ENCODE measurements around the gene TEAD4. TPM values are rescaled to one million over a fixed set of nuclear protein-coding genes. Genes with fewer than 3 reads are reported as not detected.
A peak's percentile ranks its signal among the peaks of the same experiment; 100 is the strongest.

Gene TEAD4
- total RNA-seq, 1 donor from 2014 or later: 26.0 TPM

GRCh38 chr12:2944401-2945047, 14.7 kb upstream of the TEAD4 start:
- no peak overlapping the region for H3K4me3 Mint-ChIP-seq (ENCODE audit: unreplicated experiment)
- H3K27ac Mint-ChIP-seq (ENCODE audit: unreplicated experiment): no peak overlapping the region
- no peaks in the 10 kb centered on the region for H3K9me3 Mint-ChIP-seq (ENCODE audit: low read depth)
- no peaks in the 10 kb centered on the region for H3K27me3 Mint-ChIP-seq (ENCODE audit: low read depth)
- H3K36me3 Mint-ChIP-seq (ENCODE audit: low read depth): peaks cover 5% of the 10 kb centered on the region
- no peaks in the 10 kb centered on the region for H3K4me1 Mint-ChIP-seq (ENCODE audit: low read depth)
- TF ChIP-seq CTCF (IDR thresholded peaks at IDR 0.05): peak; percentile 79
- DNase-seq (ENCODE audit: low spot score): no peak

GRCh38 chr12:2949411-2949810, 9.8 kb upstream of the TEAD4 start:
- DNase-seq (ENCODE audit: low spot score): no peak
- Mint-ChIP-seq H3K4me1 (ENCODE audit: low read depth) (no peaks in the 10 kb centered on the region), H3K27ac (ENCODE audit: unreplicated experiment) (no peak overlapping the region), H3K4me3 (ENCODE audit: unreplicated experiment) (no peak overlapping the region), H3K36me3 (ENCODE audit: low read depth) (no peaks in the 10 kb centered on the region), H3K27me3 (ENCODE audit: low read depth) (no peaks in the 10 kb centered on the region), H3K9me3 (ENCODE audit: low read depth) (no peaks in the 10 kb centered on the region)
- no peak for TF ChIP-seq CTCF (IDR thresholded peaks at IDR 0.05)

- no peaks in the 10 kb centered on the region for H3K36me3 Mint-ChIP-seq (ENCODE audit: low read depth)
- no peaks in the 10 kb centered on the region for H3K27me3 Mint-ChIP-seq (ENCODE audit: low read depth)
- H3K27ac Mint-ChIP-seq (ENCODE audit: unreplicated experiment): no peak overlapping the region
- no peak for TF ChIP-seq CTCF (IDR thresholded peaks at IDR 0.05)
- DNase-seq (ENCODE audit: low spot score): no peak
- H3K9me3 Mint-ChIP-seq (ENCODE audit: low read depth): no peaks in the 10 kb centered on the region
- peaks cover 20% of the 10 kb centered on the region for H3K4me1 Mint-ChIP-seq (ENCODE audit: low read depth)
- no peak overlapping the region for H3K4me3 Mint-ChIP-seq (ENCODE audit: unreplicated experiment)
Observed at GRCh38 chr12:2955888-2956287, 3.3 kb upstream of the TEAD4 start.

- no peaks in the 10 kb centered on the region for H3K27me3 Mint-ChIP-seq (ENCODE audit: low read depth)
- peaks cover 32% of the 10 kb centered on the region for H3K4me1 Mint-ChIP-seq (ENCODE audit: low read depth)
- no peak for DNase-seq (ENCODE audit: low spot score)
- no peak for TF ChIP-seq CTCF (IDR thresholded peaks at IDR 0.05)
- no peaks in the 10 kb centered on the region for H3K9me3 Mint-ChIP-seq (ENCODE audit: low read depth)
- H3K36me3 Mint-ChIP-seq (ENCODE audit: low read depth): no peaks in the 10 kb centered on the region
- peak overlapping the region; percentile 83 for H3K4me3 Mint-ChIP-seq (ENCODE audit: unreplicated experiment)
- H3K27ac Mint-ChIP-seq (ENCODE audit: unreplicated experiment): peak overlapping the region; percentile 95
Observed at GRCh38 chr12:2957816-2958431, 1.3 kb upstream of the TEAD4 start.

- Mint-ChIP-seq H3K36me3 (ENCODE audit: low read depth) (no peaks in the 10 kb centered on the region), H3K4me3 (ENCODE audit: unreplicated experiment) (peak overlapping the region; percentile 83), H3K27me3 (ENCODE audit: low read depth) (no peaks in the 10 kb centered on the region), H3K27ac (ENCODE audit: unreplicated experiment) (peak overlapping the region; percentile 95), H3K4me1 (ENCODE audit: low read depth) (peaks cover 39% of the 10 kb centered on the region), H3K9me3 (ENCODE audit: low read depth) (no peaks in the 10 kb centered on the region)
- DNase-seq (ENCODE audit: low spot score): no peak
- no peak for TF ChIP-seq CTCF (IDR thresholded peaks at IDR 0.05)
Observed at GRCh38 chr12:2958432-2959191, 585 bp upstream of the TEAD4 start.

Data from chondrocyte (in vitro differentiated cells).